GM19324 (cell line): Measurements from ENCODE around the gene RTEL1.

Experiments
- ATAC-seq: cut with Tn5 transposase; IDR thresholded peaks from one replicate; pipeline ENCODE4 v1.9.1; 2021; ENCODE audit warnings: mild to moderate bottlenecking, moderate library complexity; ENCODE audit not compliant: unreplicated experiment, low FRiP score

The RTEL1 gene

GRCh38 chr20:63697868-63698545, 39.9 kb downstream of the RTEL1 start:
- ATAC-seq = no peak

GRCh38 chr20:63698739-63699465, 40.8 kb downstream of the RTEL1 start:
- no peak for ATAC-seq

- ATAC-seq = no peak
Measured at GRCh38 chr20:63699466-63700198, 41.5 kb downstream of the RTEL1 start.

- no peak for ATAC-seq
Measured at GRCh38 chr20:63700199-63701050, 42.3 kb downstream of the RTEL1 start.

- no peak for ATAC-seq
Measured at GRCh38 chr20:63701051-63701328, 42.9 kb downstream of the RTEL1 start.

- no peak for ATAC-seq
Measured at GRCh38 chr20:63701329-63702035, 43.4 kb downstream of the RTEL1 start.

GRCh38 chr20:63702036-63702665, 44.0 kb downstream of the RTEL1 start:
- ATAC-seq = no peak

GRCh38 chr20:63702751-63703470, 44.8 kb downstream of the RTEL1 start:
- ATAC-seq = no peak

GRCh38 chr20:63703471-63703975, 45.4 kb downstream of the RTEL1 start:
- no peak for ATAC-seq

- no peak for ATAC-seq
Measured at GRCh38 chr20:63703976-63704748, 46.0 kb downstream of the RTEL1 start.

GRCh38 chr20:63704749-63705117, 46.6 kb downstream of the RTEL1 start:
- ATAC-seq = no peak

GRCh38 chr20:63705232-63706026, 47.3 kb downstream of the RTEL1 start:
- ATAC-seq = no peak

- no peak for ATAC-seq
Measured at GRCh38 chr20:63706027-63706695, 48.0 kb downstream of the RTEL1 start.

GRCh38 chr20:63706852-63707557, 48.9 kb downstream of the RTEL1 start:
- ATAC-seq = peak; percentile 28

- peak; percentile 73 for ATAC-seq
Measured at GRCh38 chr20:63707558-63708300, 49.6 kb downstream of the RTEL1 start, which contains the start of the genes ARFRP1 and ZGPAT. ARFRP1 (minus strand) TSS chr20:63707976; CDS start chr20:63707091, 885 bp downstream. ZGPAT (plus strand) TSS chr20:63708039; CDS start chr20:63708581, 542 bp downstream.
